ENCODE measurements around the gene CTIF.

- TF ChIP-seq POLR2A (IDR thresholded peaks at IDR 0.05) (no peak), POLR2AphosphoS5 (IDR thresholded peaks at IDR 0.05) (no peak)
- TF ChIP-seq, protein P1, sequence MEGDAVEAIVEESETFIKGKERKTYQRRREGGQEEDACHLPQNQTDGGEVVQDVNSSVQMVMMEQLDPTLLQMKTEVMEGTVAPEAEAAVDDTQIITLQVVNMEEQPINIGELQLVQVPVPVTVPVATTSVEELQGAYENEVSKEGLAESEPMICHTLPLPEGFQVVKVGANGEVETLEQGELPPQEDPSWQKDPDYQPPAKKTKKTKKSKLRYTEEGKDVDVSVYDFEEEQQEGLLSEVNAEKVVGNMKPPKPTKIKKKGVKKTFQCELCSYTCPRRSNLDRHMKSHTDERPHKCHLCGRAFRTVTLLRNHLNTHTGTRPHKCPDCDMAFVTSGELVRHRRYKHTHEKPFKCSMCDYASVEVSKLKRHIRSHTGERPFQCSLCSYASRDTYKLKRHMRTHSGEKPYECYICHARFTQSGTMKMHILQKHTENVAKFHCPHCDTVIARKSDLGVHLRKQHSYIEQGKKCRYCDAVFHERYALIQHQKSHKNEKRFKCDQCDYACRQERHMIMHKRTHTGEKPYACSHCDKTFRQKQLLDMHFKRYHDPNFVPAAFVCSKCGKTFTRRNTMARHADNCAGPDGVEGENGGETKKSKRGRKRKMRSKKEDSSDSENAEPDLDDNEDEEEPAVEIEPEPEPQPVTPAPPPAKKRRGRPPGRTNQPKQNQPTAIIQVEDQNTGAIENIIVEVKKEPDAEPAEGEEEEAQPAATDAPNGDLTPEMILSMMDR (IDR thresholded peaks at IDR 0.05 in 8 of 11, conservative IDR thresholded peaks at IDR 0.05 in 3 of 11) = no peak
Observed at GRCh38 chr18:48813321-48813720, 274.5 kb downstream of the CTIF start.
